IPS-NIHi7 (cell line): Measurements from ENCODE around the gene UGT1A3.
A peak's percentile ranks its signal among the peaks of the same experiment; 100 is the strongest.

Source experiments
- DNase-seq: peaks from one replicate; pipeline ENCODE4 v3.0.0; 2012; ENCODE audit warnings: mixed read lengths; ENCODE audit errors: extremely low spot score

Gene UGT1A3

DNA sequence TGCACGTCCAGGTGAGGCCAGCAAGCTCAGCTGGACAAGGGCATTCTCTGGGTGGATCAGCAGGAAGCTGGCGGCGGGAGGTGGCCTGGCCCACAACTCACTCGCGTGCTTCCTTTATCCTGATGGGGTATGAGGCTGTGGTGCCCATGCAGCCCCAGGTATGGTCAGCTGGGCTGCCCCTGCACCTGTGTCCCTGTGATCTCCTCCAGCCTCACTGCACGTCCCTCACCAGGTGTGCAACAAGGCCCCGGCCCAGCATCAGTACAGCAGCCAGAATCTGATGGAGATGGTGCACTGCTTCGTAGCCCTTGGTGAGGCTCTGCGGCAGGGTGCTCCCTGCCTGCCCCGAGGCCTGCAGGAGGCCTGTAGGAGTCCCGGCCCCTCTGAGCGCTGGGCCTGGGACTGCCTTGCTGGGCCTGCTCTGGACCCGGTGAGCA is 66.9 kb downstream of the UGT1A3 start:
- no peak for DNase-seq

- no peak for DNase-seq
These were observed 67.4 kb downstream of the UGT1A3 start for GRCh38 chr2:233796254-233796653.

DNA sequence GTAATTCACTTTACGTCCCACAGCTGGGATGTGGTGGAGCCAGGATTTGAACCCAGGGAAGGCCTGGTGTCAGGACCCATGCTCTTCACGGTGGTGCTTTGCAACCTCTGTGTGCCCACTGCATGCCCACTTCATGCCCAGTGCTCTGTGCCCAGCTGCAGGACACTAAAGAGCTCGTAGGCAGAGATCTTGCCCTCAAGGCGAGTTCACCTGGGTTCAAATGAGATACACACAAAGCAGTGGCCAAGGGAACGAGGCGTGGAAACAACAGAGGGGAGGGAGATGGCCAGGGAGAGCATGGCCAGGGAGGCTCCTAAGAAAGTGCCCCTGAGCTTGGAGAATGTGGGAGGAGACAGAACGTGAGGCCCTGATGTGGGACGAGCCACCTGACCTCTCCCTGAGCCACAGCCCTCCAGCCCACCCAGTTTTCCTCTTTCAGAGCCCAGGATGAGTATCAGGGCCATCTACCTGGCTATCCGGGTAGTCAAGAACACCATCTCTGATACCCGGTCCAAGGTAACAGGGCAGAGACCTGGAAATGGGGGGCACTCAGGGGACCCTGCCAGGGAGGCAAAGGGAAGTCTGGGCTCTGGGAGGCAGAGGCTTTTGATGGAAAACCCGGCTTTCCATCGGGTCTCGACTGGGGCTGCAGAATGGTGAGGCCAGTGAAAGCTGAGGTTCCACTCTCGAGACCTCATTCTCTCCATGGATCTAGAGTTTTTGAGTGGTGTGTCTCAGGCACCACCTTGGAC is 69.7 kb downstream of the UGT1A3 start:
- no peak for DNase-seq

- DNase-seq = no peak
These were observed 70.3 kb downstream of the UGT1A3 start for GRCh38 chr2:233799087-233799665.

DNA sequence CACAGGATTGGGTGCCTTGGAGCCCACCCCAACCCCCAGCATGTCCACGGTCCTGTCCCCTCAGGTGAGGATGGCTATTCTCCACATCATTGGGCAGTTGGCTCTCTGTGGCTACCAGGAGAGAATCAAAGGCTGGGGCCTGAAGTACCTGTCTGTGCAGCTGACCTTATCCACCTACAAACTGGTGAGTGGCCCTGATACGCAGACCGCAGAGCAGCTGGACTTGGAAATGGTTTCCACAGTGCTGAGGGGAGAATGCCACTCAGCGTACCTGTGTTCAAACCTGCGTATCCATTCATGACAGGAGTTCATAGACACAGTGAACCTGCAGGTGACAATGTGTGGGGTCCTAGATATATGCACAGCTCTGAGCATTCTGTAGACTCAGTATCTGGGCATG is 70.9 kb downstream of the UGT1A3 start:
- no peak for DNase-seq

DNA sequence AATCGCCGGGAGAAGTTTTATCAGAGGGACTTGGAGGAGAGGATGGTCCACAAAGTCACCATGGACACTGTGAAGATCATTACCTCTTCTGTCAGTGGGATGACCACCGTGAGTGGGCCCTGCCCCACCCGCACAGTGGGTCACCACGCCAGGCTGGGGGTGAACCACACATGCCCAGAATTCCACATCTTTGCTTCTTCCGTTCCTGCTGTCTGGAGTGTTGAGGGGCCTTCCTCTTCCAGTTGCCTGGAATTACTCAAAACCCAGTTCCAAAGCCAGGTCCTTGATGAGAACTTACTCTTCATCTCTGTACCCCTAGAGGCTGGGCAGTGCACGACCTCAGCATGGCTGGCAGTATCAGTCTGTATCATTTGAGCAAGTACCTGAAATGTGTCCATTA is 71.4 kb downstream of the UGT1A3 start:
- DNase-seq = no peak

GRCh38 chr2:233801357-233802131 is 72.7 kb downstream of the UGT1A3 start:
- DNase-seq = no peak

DNA sequence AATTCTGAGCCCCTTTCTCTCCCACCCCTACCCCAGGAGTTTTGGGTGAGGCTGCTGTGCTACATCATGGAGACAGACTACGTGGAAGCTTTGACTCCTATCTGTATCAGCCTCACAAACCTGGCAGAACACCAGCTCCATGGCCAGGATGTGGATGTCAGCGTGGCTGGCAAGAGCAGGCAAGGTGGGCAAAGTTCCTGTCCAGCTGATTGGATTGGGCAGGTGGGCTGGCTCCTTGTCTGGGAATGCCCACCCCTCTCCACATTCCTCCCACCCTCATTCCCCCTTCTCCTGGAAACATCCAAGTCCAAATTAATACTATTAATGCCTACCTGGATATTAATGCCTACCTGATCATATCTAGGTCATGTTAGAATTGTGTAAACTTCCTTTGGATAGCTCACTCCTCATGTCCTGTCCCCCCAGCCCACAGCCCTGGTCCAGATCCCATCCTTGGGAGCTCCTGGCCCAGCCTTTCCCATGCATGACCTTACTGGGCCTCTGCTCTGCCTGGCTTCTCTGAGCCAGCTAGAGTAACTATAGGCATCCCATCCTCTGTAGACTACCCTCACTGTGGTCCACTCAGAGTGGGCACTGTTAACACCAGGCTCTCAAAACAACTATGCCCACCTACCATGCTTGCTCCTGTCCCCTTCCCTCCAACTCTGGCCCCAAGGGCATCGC is 73.4 kb downstream of the UGT1A3 start:
- DNase-seq = no peak

DNA sequence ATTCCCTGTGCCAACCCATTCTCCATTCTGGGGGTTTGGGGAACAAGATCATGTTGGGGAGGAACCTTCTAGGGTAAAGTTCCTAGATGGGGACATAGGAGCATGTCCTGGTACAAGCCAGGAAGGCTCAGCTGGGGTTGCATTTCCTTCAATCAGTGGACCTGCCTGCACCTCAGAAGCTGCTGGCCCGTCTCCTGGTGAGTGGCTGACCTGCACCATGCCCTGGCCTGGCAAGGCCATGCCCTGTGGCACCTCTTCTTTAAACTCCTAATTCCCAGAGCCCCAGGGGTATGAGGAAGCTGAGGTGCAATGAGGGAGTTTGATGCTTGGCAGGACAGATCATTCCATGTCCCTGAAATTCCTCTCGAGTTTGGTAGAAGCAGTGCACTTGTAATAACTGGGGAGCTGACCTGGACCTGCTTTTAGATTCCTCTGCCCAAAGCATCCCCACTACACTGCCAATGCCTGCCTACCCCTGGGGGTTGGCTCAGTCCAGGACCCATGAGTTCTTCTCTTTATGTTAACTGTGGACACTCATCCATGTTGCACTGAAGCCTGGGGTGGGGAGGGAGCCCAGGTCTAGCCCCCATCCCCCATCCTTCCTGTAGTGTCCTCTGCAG is 74.6 kb downstream of the UGT1A3 start:
- no peak for DNase-seq

- no peak for DNase-seq
These were observed 75.2 kb downstream of the UGT1A3 start for GRCh38 chr2:233803994-233804393.

- no peak for DNase-seq
These were observed 78.5 kb downstream of the UGT1A3 start for GRCh38 chr2:233807215-233807865.

DNA sequence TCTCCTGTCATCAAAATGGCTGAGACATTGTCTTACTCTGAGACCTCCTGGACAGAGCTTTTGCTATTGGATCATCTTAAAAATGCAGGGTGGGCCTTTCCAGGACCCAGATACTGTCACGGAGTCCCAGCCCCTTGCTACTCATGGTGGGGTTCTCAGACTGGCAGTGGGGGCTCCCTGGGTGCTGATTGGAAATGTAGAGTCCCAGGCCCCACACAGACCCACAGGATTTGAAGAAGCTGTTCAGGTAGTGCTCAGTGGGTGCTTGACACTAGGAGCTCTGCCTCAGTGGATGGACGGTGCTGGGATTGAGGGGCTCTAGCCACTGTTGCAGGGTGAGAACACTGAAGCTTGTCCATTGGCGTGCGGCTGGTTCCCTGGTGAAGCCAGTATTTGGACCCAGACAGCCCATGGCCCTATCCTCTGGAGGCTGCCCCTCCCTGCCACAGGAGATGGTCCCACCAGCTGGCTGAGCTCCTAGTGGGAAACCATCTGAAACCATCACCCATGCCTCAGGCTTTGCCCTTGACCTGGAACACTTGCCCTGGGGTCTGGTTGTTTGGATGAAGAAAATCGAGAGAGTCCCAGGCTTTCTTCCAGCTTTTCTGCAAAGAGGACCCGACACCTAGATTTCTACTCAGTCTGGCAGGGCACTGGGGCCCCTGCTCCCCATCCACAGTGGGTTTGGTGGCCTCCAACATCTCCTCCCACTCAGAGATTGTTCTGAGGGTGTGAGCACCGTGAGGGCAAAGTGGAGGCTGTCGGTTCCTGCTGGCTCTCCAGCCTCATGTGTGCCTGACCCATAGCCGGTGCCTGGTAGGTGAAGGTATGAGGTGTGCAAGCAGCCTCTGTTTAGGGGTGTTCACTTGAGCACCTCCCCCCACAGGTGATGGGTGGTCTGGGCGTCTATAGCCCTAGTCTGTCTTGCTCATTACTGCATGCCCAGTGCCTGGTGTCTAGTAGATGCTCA is 79.4 kb downstream of the UGT1A3 start:
- no peak for DNase-seq

- DNase-seq = no peak
These were observed 81.5 kb downstream of the UGT1A3 start for GRCh38 chr2:233810385-233810784.

DNA sequence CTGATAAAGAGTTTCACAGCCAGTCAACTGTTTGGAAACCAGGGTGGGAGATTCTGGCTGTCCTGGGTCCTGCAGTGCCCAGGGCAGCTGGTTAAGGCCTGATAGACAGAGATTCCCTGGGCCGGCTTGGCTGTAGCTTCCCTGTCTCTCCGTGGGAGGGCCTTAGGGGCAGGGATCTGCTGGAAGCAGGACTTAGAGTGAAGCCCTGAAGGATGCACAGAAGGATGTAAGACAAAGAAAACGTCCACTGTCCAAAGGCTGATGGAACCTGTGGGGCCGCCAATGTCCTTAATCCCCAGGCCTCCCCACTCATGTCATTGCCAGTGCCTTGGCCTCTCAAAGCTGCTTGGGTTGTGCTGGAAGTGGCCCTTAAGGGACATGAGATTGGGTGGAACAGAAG is 82.2 kb downstream of the UGT1A3 start:
- no peak for DNase-seq

- no peak for DNase-seq
These were observed 82.9 kb downstream of the UGT1A3 start for GRCh38 chr2:233811732-233812131.

- DNase-seq = no peak
These were observed 84.6 kb downstream of the UGT1A3 start for GRCh38 chr2:233813236-233814055.

DNA sequence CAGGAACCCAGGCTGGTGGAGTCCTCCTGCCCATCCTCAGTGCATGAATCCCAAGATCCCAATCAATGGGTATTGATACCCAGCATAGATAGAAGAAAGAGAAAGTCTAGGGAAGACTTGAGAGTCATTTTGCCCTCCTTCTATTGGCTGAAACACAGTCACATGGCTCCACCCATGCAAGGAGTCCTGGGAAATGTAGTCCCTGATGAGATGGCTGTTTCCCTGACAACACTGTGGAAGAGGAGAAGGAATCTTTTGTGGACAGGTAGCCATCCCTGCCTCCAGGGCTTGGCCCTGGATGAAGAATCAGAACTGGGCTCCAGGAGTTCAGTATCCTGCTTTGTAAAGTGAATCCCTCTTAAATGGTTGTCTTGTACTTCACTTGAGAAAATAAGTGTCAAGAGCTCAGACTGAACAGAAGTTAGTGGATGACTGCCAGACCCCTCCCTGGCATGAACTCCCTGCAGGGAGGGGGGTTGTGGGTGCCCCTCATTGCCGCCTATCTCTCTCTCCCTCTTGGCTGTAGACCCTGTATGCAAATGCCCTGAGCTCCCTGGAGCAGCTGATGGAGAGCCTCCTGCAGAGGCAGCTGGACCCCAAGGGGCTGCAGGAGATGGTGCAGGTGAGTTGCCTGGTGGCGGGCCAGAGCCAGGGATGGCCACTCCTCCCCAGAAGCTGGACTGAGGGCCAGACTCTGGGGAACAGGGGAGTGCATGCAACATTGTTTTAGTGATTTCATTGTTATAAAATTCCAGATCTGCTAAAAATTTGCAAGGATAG is 85.4 kb downstream of the UGT1A3 start:
- peak; percentile 72 for DNase-seq

GRCh38 chr2:233815861-233816260 is 87.0 kb downstream of the UGT1A3 start:
- DNase-seq = no peak
